Ramos (cell line): ENCODE data around the gene CDS2.

Experiments used
- in situ Hi-C: fragments of 300-500 bp; cut with MboI; formaldehyde crosslinking; loops from one replicate; pipeline ENCODE4 v1.14.3; 2022; ENCODE audit warnings: low sequenced_read_pairs; ENCODE audit not compliant: unreplicated experiment

The CDS2 gene

DNA sequence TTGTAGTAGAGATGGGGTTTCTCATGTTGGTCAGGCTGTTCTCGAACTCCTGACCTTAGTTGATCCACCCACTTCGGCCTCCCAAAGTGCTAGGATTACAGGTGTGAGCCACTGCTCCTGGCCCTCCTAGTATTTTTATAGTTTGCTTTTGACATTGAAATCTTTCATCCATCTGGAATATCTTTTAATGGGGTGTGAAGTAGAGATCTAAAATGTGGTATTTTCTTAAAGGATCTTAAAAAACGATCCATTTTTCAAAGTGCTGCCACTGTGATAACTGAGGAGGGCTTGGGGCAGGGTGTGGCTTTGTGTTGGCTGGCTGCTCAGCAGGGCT is 23.1 kb downstream of the CDS2 start:
- in situ Hi-C loops = no loop called here

DNA sequence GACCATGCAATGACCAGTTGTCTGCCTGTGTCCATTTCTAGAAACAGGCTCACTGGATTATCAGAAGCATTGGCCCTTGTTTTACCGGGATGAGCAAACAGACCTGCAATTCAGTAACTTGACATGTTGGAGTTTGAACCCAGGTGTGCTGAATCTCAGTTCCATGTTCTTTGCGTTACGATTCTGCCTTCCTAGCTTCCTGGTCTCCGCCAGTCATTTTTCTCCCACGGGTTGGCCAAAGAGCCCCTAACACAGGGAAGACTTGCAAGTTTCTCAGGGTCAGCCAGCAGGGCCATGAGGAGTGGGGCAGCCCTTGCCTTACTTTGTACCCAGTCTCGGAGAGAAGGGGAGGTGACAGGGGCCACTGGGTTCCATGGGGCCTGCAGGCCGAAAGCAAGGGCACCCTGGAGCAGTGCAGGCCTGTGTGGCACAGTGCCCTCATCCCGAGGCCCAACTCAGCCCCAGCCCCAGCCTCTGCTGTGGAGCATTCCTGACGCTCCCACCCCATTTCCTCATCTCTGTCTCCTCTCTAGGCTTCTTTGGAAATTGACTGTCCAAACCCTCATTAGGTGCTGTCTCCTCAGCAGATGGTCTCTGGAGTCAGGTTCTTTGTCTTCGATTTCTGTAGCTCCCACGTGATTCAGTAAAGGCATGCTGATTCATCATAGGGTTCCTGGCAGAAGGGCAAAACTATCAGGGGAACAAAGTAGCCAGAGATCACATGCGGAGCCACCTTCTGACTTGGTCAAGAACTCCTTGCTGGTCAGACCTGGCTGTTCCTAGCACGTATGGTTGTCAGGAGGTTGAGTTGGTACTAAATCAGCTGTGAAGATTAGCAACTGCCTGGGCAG is 23.6 kb downstream of the CDS2 start:
- in situ Hi-C loops = no loop called here

DNA sequence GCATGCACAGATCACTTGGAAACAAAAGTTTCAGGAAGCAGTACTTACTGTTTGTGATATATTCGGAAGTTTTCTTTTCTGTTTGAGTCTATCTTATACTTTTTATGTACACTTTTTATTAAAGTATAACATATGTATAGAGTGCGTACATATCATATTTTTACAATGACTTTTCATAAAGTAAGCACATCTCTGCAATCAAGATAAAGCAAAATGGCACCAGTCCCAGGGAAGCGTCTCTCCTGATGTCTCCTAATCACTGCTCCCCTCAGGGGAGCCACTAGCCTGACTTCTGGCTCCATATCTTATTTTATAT is 26.3 kb downstream of the CDS2 start:
- in situ Hi-C loops = no loop called here

DNA sequence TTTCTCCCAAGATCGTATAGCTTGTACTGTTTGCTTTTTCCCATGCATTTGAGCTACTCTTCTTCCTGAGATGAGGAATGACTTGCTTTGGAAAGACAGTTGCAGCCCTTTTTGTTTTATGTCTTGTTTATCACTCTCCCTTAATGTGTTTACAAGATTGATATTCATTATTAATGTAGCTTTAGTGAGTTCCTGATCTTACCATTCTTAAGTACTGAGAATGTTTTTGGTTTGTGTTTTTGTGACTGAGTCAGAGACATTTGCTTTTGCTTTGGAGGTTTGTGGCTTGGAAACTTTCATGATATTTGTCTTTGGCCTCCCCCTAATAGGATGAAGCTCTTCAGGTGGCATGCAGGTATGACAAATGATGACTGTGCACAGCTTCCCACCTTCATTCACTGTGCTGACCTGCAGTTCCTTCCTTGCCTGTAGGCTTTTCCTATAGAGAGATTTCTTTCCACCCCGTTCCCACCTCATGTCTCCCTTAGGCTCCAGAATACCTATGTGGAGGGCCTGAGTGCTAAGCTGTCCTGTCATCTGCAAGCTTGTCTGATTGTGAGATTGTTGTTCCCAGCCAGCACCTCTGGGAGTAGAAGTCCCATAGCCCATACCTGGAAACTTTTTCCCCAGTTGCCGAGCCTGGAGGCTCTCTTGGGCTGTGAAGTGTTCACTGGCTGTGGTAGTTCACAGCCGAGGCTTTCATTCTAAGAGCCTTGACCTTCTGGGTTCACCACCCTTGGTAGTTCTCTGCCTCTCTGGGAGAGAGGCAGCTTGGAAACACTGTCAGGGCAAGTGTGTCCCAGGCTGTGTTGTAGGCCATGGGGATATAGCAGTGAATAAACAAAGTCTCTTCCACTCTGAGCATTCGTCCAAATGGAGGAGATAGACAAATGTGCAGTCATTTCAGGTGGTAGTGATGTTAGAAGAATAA is 27.1 kb downstream of the CDS2 start:
- in situ Hi-C loops = no loop called here

DNA sequence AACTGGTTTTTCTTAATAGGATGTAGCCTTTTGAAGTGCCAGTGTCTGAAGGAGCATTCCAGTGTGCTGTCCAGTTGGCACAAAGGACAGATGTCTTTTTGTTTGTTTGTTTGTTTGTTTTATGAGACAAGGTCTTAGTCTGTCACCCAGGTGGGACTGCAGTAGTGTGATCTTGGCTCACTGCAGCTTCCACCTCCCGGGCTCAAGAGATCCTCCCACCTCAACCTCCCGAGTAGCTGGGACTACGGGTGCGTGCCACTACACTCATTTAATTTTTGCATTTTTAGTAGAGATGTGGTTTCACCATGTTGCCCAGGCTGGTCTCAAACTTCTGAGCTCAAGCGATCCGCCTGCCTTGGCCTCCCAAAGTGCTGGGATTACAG is 27.7 kb downstream of the CDS2 start:
- in situ Hi-C loops = no loop called here

DNA sequence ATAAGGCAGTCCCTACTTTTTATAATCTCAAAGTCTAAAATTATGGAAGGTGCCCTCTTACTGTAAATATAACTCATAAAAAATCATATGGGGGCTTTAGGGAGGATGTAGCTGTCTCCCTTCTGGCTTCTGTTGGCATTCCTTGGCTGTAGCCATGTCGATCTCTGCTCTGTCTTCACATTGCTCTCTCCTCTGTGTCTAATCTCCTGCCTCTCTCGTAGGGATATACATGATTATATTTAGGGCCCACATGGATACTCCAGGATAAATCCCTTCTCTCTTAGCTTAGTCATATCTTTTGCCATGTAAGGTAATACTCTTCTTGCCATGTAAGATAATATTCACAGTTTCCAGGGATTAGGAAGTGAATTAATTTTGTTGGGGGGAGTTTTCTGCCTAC is 28.6 kb downstream of the CDS2 start:
- in situ Hi-C loops = no loop called here

DNA sequence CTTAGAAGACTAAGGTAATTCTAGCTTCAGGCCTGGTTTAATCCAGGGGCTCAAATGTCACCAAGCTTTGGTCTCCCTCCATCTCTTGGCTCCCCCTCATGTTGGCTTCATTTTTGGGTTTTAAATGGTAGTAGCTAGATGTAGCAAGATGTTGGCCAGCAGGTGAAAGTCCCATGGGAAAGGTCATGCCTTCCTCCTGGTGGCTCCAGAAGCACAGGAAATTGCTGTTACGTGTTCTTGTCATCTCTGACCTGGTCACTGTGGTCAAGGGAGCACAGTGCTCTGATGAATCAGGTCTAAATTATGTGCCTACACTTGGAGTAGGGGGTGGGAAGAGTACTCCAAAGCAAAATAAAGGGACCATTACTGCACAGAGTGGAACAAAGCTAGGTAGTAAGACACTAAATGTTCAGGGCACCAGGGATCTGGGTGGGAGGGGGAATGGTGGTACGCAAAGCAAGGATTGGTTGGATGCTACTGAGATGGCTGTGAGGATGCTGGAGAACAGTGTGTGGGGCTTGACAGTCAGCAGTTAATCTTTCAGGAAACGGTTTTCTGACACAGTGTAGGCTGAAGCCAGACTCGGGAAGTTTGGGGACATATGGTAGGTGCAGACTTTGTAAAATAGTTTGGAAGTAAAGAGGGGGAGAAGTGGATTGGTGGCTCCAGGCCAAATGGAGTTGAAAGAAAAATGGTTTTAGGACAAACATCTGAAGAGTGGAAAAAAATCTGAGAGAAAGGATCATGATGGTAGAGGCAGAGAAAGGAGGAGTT is 30.1 kb downstream of the CDS2 start:
- in situ Hi-C loops = no loop called here

DNA sequence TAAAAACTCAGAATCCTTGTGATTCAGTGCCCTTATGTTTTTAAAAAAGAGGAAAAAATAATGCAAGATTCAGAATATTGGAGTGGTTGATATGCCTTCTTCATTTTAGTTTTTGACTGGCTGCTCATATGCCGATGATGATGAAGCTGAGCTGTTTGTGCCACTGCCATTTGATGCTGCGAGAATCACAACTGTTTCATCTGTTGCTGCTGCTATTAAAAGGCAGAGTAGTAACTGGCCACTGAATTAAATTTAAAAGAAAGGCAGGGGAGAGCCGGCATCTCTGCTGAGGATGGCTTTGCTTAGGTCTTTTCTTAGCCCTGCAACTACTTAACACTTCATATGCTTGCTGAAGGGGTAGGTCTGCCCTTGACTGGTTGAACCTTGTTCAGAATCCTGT is 33.1 kb downstream of the CDS2 start:
- in situ Hi-C loops = no loop called here

DNA sequence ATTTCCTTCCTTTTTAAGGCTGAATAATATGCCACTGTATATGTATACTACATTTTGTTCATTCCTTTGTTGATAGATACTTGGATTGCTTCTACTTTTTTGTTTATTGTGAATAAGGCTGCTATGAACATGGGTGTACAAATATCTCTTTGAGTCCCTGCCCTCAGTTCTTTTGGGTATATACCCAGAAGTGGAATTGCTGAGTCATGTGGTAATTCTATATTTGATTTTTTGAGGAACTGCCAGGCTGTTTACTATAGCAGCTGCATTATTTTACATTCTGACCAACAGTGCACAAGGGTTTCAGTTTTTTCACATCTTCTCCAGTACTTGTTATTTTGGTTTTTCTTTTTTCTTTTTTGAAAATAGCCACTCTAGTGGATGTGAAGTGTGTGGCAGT is 34.1 kb downstream of the CDS2 start:
- in situ Hi-C loops = no loop called here

DNA sequence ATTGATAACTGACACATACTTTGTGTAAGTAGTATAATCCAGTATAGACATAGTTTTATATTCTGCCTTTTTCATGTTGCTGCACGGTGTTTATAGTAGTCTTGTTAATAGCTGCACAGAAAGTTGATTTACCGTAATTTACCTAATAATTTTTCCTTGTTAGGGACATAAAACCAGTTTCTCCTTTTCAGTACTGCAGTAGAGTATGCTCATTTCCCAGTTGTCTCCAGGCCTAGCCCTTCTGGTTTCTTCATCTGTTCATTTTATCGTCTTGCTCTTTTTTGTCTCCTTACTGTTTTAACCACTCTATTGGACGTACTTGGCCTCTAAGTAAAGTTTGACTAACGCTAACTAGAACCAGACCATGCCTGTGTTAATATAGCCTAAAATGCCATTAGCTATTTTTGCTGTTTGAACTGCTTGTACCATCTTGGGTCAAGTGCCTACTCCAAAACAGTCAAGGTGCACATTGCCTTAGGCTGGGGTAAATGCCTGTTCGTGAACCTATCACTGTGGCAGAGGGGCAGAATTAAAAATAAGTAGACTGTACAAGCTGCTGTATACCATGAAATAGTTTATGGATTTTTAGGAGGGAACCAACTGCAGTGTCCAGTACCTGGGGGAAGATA is 34.8 kb downstream of the CDS2 start:
- in situ Hi-C loops = no loop called here

DNA sequence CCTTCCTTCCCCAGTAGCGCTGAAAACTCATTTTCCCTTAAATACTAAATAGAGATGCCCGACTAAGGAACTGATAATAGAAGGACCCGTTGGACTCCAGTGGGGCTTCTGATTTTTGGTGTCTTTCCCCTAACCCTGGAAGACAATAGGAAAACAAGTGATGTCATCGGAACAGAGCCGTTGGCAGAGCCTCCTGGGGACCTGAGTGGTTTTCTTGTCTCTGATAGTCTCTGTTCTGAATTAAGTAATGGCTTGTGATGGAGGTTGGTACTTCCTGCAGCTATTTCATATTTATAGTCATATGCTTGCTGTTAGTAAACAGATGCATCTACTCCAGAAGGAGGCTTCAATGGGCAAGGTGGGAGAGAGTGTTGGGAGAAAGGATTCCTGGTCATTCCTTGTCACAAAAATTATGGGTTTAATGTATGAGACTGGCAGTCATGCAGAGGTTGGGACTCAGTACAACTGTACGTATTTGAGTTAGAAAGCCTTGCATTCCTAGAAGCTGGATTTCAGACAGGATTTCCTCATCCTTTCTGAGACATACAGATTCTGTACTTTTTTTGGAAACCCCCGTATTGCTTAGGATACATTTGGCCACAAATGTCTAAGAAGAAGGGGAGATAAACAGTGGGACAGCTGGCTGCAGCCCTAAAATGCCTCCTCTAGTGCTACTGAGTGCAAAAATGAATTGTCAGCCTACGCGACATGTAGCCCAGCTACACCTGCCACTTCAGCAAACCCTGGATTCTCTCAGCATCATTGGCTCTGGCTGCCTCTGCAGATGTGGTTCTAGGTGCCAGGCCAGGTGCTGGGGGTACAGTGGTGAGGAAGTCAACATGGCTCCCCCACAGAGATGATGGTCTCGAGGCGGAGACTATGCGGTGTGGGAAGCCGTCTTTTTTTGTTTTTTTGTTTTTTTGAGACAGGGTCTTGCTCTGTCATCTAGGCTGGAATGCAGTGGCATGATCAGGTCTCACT is 38.1 kb downstream of the CDS2 start:
- in situ Hi-C loops = no loop called here

DNA sequence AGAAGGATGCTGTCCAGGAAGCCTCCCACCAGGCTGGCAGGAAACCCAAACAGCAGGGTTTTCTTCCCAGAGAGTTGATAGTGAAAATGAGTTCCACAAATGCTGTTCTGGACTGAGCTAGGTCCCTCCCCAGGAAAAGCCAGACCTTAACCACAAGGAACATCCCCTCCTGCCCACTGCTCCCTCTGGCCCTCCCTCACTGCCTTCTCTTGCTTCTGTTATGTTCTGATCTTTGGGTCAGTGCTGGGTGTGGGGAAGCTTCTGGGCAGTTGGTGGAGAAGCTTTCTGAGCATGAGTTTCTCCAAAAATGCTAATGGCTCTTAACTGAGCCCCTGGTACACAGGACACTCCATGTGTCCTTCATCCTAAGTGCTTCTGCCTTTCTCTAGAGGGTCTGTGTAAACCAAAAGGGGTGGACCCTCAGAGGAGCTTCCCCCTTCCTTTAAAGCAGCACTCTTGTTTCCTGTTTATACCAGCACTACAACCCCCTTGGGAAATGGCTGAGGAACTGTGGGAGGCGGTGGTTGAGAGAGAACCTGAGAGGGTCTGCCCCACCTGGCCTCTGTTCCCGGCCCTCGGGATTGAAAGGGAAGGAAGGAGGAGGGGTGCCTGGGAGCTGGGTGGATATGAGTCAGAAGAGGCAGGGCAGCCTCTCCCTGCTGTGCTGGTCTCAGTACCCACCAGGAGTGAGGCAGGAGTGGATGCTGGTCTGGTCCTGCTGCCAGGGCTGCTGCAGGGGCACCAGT is 42.0 kb downstream of the CDS2 start:
- in situ Hi-C loops = no loop called here

DNA sequence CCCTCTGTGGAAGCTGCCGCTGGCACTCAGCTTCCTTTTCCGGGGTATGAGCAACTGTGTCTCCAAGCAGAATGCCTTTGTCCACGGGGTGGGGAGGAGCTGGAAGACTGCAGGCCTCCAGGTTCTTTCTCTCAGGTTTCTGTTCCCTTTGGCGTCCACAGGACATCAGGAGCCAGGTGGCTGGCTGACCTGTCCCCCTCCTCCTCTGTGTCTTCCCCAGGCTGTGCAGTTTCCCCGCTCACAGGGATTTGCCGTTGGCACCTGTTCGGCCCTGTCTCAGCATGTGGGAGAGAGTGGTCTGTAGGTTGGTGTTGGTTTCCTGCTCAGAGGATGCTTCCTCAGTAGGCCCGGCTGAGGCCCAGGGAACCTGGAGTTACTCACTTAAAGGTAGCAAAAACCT is 43.5 kb downstream of the CDS2 start:
- in situ Hi-C loops = no loop called here

DNA sequence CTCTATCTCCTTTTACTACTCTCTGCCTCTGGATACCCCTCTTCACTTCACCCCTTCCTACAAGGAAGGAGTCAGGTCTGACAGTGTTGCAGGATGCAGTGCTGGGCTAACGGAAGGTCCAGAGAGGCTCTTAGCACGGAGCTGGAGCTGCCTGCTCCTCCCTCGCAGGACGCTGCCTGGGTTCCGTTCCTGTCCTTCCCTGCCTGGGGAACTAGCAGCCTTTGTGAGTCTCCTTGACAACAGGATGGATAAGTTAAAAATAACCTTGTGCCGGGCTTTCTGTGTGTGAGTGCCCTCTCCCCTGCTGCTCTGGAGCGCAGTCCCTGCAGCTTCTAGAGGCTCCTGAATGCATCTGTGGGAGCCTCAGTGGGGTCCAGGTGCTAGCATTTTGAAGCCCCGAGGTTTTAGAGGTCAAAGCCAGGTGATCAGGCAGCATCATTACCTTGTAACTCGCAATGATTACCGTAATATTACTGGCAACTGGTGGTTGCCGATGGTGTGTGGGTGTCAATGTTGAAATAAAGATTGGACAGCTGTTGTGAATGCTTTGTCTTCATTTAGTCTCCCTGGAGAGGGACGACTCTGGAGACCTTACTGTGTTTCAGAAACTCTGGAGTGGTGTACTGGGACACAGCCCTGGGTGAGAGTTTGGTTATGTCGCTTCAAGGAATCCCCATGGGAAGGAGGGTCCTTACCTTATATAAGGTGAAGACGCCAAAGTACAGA is 44.4 kb downstream of the CDS2 start:
- in situ Hi-C loops = no loop called here

DNA sequence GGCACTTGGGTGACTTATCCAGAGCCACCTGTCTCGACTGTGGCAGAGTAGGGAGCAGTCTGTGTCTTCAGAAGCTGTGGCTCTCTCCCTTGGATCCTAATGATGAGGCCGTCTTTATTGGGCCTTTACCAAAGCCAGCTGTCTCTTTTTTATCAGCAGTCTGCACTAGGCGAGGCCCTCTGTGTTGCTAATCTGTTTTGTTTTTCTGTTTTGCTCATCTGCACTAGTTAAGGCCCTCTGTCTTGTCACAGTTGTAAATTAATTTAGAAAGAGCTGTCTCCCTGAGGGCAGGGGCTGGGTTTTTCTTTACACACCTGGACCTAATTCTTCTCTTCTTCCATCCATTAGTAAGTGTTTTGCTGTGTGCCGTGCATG is 45.0 kb downstream of the CDS2 start:
- in situ Hi-C loops = no loop called here

DNA sequence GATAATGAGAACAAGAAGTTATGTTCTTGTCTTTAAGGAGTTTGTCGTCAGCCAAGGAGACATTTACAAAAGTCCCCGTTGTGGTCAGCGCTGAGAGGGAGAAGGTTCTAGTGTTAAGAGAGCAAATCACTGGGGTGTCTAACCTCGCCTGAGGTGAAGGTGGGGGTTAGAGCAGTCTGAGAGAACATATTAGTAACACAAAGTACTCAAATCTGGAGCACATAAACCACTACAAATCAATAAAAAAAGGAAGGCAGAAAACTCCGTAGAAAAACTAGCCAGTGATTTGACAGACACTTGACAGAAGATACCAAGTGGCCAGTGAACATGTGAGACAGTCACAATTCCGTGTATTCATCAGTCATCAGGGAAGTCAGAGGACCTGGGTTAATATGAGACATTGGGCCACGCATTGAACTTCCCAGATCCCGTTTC is 45.4 kb downstream of the CDS2 start:
- in situ Hi-C loops = no loop called here

DNA sequence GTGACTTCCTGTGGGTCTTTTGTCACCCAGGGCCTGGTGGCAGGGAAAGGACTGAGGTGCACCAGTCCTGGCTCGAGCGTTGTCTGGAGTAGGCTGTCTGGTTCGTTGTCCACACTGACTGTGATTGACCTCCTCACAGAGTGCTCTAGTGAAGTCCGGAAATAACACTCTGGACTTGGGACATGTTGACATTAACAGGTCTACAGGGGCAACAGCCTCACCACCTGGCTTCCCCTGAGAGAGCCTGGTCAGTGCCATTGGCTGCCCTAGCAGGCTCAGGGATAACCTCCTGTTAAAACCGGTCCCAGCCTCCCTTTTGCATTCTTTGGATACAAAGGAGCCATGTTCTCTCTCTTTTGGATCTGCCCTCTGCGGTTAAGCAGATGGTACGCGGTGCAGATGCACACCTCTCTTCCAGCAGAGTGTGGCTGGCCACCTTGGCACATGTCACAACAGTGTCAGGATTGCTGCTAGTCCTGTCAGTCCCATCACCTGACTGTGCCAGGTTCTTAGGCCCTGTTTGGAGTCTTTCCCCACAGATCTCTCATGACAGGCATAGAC is 46.2 kb downstream of the CDS2 start:
- in situ Hi-C loops = no loop called here

DNA sequence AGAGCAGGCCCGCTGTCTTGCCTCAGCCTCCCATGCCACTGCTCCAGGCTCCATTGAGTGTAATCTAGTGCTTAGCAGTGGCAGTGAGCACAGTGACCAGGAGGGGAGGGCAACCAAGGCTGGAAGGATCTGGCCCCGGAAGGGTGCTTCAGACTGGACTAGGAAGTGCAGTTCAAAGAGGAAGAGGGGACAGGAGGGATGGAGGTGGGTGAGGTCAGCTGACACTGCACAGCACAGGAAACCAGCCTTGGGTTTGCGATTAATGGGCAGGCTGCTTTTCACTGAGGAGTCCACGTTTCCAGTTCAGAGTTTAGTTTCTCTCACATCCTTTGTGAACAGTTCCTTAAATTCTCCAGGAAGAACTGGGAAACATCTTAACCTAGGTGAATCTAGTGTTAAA is 46.9 kb downstream of the CDS2 start:
- in situ Hi-C loops = no loop called here
